DND-41 (cell line): ENCODE results near the gene ERP27.

ENCODE experiments used
- ATAC-seq: fragments of 200-7000 bp; cut with Tn5 transposase; 3 replicates; pipeline ENCODE4 v1.9.1; 2021; ENCODE audit warnings: low read depth; ENCODE audit not compliant: insufficient read depth
- DNase-seq: peaks from one replicate; pipeline ENCODE4 v3.0.0-alpha.2; 2020
- H2AFZ ChIP-seq: 2 replicates; pipeline ENCODE4 v1.6.0; 2012; ENCODE audit warnings: low read depth, low read length
- H3K27ac ChIP-seq: 2 replicates; pipeline ENCODE4 v1.5.1; 2012; ENCODE audit warnings: low read length, inconsistent platforms
- H3K27me3 ChIP-seq: fragments of 200-600 bp; sonication (generic); 2 replicates; pipeline ENCODE4 v1.6.0; 2012; ENCODE audit warnings: low read length, mild to moderate bottlenecking, inconsistent platforms; ENCODE audit not compliant: insufficient read depth, poor library complexity
- H3K36me3 ChIP-seq: 2 replicates; pipeline ENCODE4 v1.5.1; 2012; ENCODE audit warnings: low read length, inconsistent platforms; ENCODE audit not compliant: insufficient read depth
- H3K4me1 ChIP-seq: 2 replicates; pipeline ENCODE4 v1.5.1; 2012; ENCODE audit warnings: mild to moderate bottlenecking, low read length; ENCODE audit not compliant: insufficient read depth
- H3K4me2 ChIP-seq: 2 replicates; pipeline ENCODE4 v1.6.0; 2012; ENCODE audit warnings: mild to moderate bottlenecking, moderate library complexity, low read length, inconsistent platforms; ENCODE audit not compliant: insufficient read depth
- H3K4me3 ChIP-seq, 2 experiments: fragments of 200-600 bp in 1 of 2; shearing (Covaris generic) in 1 of 2; 2 replicates each; pipeline ENCODE4 v1.5.1; 2012 to 2016; ENCODE audit warnings: inconsistent platforms in 2 of 2, low read length in 2 of 2, mild to moderate bottlenecking in 2 of 2, low read depth in 1 of 2, moderate library complexity in 1 of 2
- H3K79me2 ChIP-seq: 2 replicates; pipeline ENCODE4 v1.6.0; 2012; ENCODE audit warnings: low read length, inconsistent platforms; ENCODE audit not compliant: insufficient read depth
- H3K9ac ChIP-seq: 2 replicates; pipeline ENCODE4 v1.6.0; 2012; ENCODE audit warnings: low read depth, mild to moderate bottlenecking, inconsistent platforms, low read length, moderate library complexity
- H3K9me3 ChIP-seq: 2 replicates; pipeline ENCODE4 v1.5.1; 2012; ENCODE audit warnings: low read length, moderate library complexity, mild to moderate bottlenecking, inconsistent platforms; ENCODE audit not compliant: insufficient read depth, severe bottlenecking
- H4K20me1 ChIP-seq: 2 replicates; pipeline ENCODE4 v1.6.0; 2012; ENCODE audit warnings: low read length; ENCODE audit not compliant: insufficient read depth
- CTCF ChIP-seq: IDR thresholded peaks from 2 replicates; pipeline ENCODE4 v1.5.1; 2012; ENCODE audit warnings: borderline replicate concordance, low read length, moderate library complexity, mild to moderate bottlenecking; ENCODE audit not compliant: poor library complexity, severe bottlenecking; ENCODE audit errors: extremely low read depth
- EZH2 ChIP-seq: IDR thresholded peaks from 3 replicates; pipeline ENCODE4 v1.6.1; 2012; ENCODE audit warnings: borderline replicate concordance, low read depth, mild to moderate bottlenecking, moderate library complexity, low read length, inconsistent platforms; ENCODE audit not compliant: severe bottlenecking

Gene ERP27

GRCh38 chr12:14906114-14906513 is 32.2 kb downstream of the ERP27 start:
- Histone ChIP-seq H3K9ac (no peak overlapping the region), H3K4me1 (peaks cover 25% of the 10 kb centered on the region), H3K9me3 (no peaks in the 10 kb centered on the region), H3K27me3 (no peaks in the 10 kb centered on the region), H3K79me2 (no peaks in the 10 kb centered on the region), H3K27ac (no peak overlapping the region), H3K36me3 (no peaks in the 10 kb centered on the region), H3K4me3 (no peak overlapping the region), H3K4me2 (no peak overlapping the region), H4K20me1 (no peaks in the 10 kb centered on the region), H2AFZ (no peak overlapping the region)
- DNase-seq (no peak), ATAC-seq (no peak)
- TF ChIP-seq EZH2 (no peak), CTCF (no peak)

DNA sequence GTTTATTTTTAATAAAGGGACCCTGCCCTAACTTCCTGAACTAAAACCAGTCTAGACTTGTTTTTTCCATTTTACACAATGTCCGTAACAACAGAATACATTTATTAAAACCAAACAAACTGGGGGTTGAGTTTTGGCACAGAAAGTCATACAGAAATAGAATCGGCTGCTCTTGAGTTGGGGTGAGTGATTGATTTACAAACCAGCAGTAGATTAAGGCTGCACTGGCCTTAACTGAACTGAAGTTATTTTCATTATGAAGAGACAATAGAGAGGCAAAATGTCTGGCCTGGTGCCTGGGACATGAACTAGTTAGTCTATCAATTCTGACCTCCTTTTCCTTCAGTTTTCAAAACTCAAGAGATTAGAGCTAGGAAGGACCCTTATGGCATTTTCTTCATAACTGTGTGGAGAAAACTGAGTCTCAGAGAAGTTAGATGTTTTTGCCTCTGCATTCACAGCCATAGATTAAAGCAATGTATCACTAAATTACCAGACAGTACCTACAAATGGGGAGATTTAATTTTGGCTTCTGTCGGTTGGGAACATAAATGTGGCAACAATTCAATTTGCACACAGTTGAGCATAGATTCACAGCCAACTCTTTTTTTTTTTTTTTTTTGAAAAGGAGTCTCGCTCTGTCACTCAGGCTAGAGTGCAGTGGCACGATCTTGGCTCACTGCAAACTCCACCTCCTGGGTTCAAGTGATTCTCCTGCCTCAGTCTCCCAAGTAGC is 32.9 kb downstream of the ERP27 start:
- H3K4me3 ChIP-seq = no peak overlapping the region
- no peaks in the 10 kb centered on the region for H3K79me2 ChIP-seq
- TF ChIP-seq CTCF = no peak
- TF ChIP-seq EZH2 = no peak
- H3K9me3 ChIP-seq = no peaks in the 10 kb centered on the region
- H3K36me3 ChIP-seq = no peaks in the 10 kb centered on the region
- H3K9ac ChIP-seq = no peak overlapping the region
- ATAC-seq = no peak
- no peaks in the 10 kb centered on the region for H4K20me1 ChIP-seq
- no peak overlapping the region for H3K4me2 ChIP-seq
- no peak for DNase-seq
- no peak overlapping the region for H3K27ac ChIP-seq
- H3K27me3 ChIP-seq = no peaks in the 10 kb centered on the region
- H3K4me1 ChIP-seq = peaks cover 25% of the 10 kb centered on the region
- no peak overlapping the region for H2AFZ ChIP-seq

GRCh38 chr12:14904854-14905253 is 33.5 kb downstream of the ERP27 start:
- Histone ChIP-seq H3K4me3 (no peak overlapping the region), H3K9me3 (no peaks in the 10 kb centered on the region), H3K9ac (no peak overlapping the region), H2AFZ (no peak overlapping the region), H3K36me3 (no peaks in the 10 kb centered on the region), H3K4me2 (no peak overlapping the region), H4K20me1 (no peaks in the 10 kb centered on the region), H3K27me3 (no peaks in the 10 kb centered on the region), H3K27ac (no peak overlapping the region), H3K79me2 (no peaks in the 10 kb centered on the region), H3K4me1 (peaks cover 25% of the 10 kb centered on the region)
- ATAC-seq (no peak), DNase-seq (no peak)
- no peak for TF ChIP-seq CTCF
- no peak for TF ChIP-seq EZH2
